Naive thymus-derived CD8-positive, alpha-beta T cell (primary cell): ENCODE measurements around the gene B9D1. TPM values are rescaled to one million over a fixed set of nuclear protein-coding genes. Genes with fewer than 3 reads are reported as not detected.

ENCODE experiments used
- ATAC-seq, 2 donors: fragments of 150-1000 bp; cut with Tn5 transposase in 1 of 2; sonication (Bioruptor Pico), chemical (Tn5 transposase) in 1 of 2; 1 replicate in 1 of 2; 2 replicates in 1 of 2; pipeline ENCODE4 v1.10.0; 2021; ENCODE audit warnings: mild to moderate bottlenecking in 2 of 2, moderate library complexity in 2 of 2
- POLR2A ChIA-PET: fragments of 350-600 bp; sonication (Branson Sonifier 250); formaldehyde crosslinking; loops from one replicate; lab custom pipeline; 2021; ENCODE audit warnings: antibody characterized with exemption; lab: Charles Lee
- DNase-seq, 10 donors: peaks; one replicate each; pipeline versions ENCODE4 v3.0.0 to v3.0.0-alpha.2; 2020 to 2022
- H3K27ac Mint-ChIP-seq, 10 donors: one replicate each; pipeline ENCODE4 v1.8.0; 2020 to 2022; ENCODE audit warnings: mild to moderate bottlenecking in 10 of 10, mixed read lengths in 10 of 10, moderate library complexity in 4 of 10, inconsistent platforms in 1 of 10
- H3K27me3 Mint-ChIP-seq, 5 donors: one replicate each; pipeline ENCODE4 v1.8.0; 2021 to 2022; ENCODE audit warnings: mixed read lengths in 5 of 5
- H3K36me3 Mint-ChIP-seq, 3 donors: one replicate each; pipeline ENCODE4 v1.8.0; 2020 to 2022; ENCODE audit warnings: mixed read lengths in 3 of 3, mild to moderate bottlenecking in 2 of 3, inconsistent platforms in 1 of 3
- H3K4me1 Mint-ChIP-seq, 4 donors: one replicate each; pipeline ENCODE4 v1.8.0; 2021 to 2022; ENCODE audit warnings: mixed read lengths in 4 of 4
- H3K4me3 Mint-ChIP-seq, 10 donors: one replicate each; pipeline ENCODE4 v1.8.0; 2020 to 2022; ENCODE audit warnings: mild to moderate bottlenecking in 10 of 10, mixed read lengths in 10 of 10, moderate library complexity in 6 of 10, inconsistent platforms in 1 of 10
- H3K9me3 Mint-ChIP-seq, 9 donors: one replicate each; pipeline ENCODE4 v1.8.0; 2020 to 2022; ENCODE audit warnings: mixed read lengths in 9 of 9, mild to moderate bottlenecking in 3 of 9, inconsistent platforms in 1 of 9, moderate library complexity in 1 of 9
- polyA plus RNA-seq, 3 donors: library from polyadenylated mRNA; unstranded; fragments of 300-500 nt; fragmentation: Illumina TruSeq; gene quantifications; one replicate each; pipeline ENCODE4 v1.2.3, GENCODE V29; 2021
- total RNA-seq, 8 experiments: library from RNA in 2 of 8; stranded (reverse) in 2 of 8; gene quantifications; one replicate each; pipeline ENCODE4 v1.2.3 and lab custom pipeline; 2021 to 2026

Gene B9D1
- total and polyA plus RNA-seq, 5 experiments from 2014 or later: 0.75 to 3.1 (median 1.8) TPM

GRCh38 chr17:19305761-19306159, 56.8 kb downstream of the B9D1 start:
- H3K4me3 Mint-ChIP-seq: peak overlapping the region in 6 of 10 donors; percentile 19 to 68 (median 60)

GRCh38 chr17:19305256-19305655, 57.3 kb downstream of the B9D1 start:
- POLR2A ChIA-PET: interaction anchor here (0.7 to 1.1 kb wide), 2 partner anchors 11 to 836 kb away, joined by 4 to 6 read pairs; no protein-coding TSS in a partner anchor
- DNase-seq (no peak), ATAC-seq (no peak)
- Mint-ChIP-seq H3K4me1 (peaks cover 19 to 53% (median 25%) of the 10 kb centered on the region in 4 donors), H3K36me3 (no peaks in the 10 kb centered on the region), H3K27ac (peak overlapping the region in 2 of 10 donors; percentile 35 to 41), H3K27me3 (peaks cover 27 to 89% (median 42%) of the 10 kb centered on the region in 5 donors), H3K4me3 (peak overlapping the region in 1 of 10 donors; percentile 24), H3K9me3 (no peaks in the 10 kb centered on the region)

More at GRCh38 chr17:19305761-19306159, 56.8 kb downstream of the B9D1 start:
- POLR2A ChIA-PET: interaction anchor here (1.1 kb wide), 1 partner anchor 11 kb away, joined by 4 read pairs; no protein-coding TSS in a partner anchor
- Mint-ChIP-seq H3K27me3 (peaks cover 27 to 89% (median 43%) of the 10 kb centered on the region in 5 donors), H3K36me3 (no peaks in the 10 kb centered on the region), H3K9me3 (no peaks in the 10 kb centered on the region), H3K4me1 (peaks cover 19 to 53% (median 25%) of the 10 kb centered on the region in 4 donors), H3K27ac (peak overlapping the region in 4 of 10 donors; percentile 43 to 88 (median 72))
- ATAC-seq (no peak), DNase-seq (no peak)

GRCh38 chr17:19304751-19305150, 57.8 kb downstream of the B9D1 start:
- no peak for ATAC-seq
- DNase-seq: no peak
- H3K9me3 Mint-ChIP-seq: no peaks in the 10 kb centered on the region
- H3K36me3 Mint-ChIP-seq: no peaks in the 10 kb centered on the region
- no peak overlapping the region for H3K4me3 Mint-ChIP-seq
- H3K4me1 Mint-ChIP-seq: peaks cover 19 to 53% (median 25%) of the 10 kb centered on the region in 4 donors
- H3K27ac Mint-ChIP-seq: peak overlapping the region in 1 of 10 donors; percentile 35
- peaks cover 26 to 89% (median 39%) of the 10 kb centered on the region in 5 donors for H3K27me3 Mint-ChIP-seq
- POLR2A ChIA-PET: interaction anchor here (0.7 kb wide), 1 partner anchor 836 kb away, joined by 6 read pairs; no protein-coding TSS in a partner anchor

- POLR2A ChIA-PET: no interaction called here
- Mint-ChIP-seq H3K36me3 (no peaks in the 10 kb centered on the region), H3K4me3 (peak overlapping the region in 1 of 10 donors; percentile 9), H3K27ac (no peak overlapping the region), H3K4me1 (peaks cover 19 to 53% (median 25%) of the 10 kb centered on the region in 4 donors), H3K9me3 (no peaks in the 10 kb centered on the region), H3K27me3 (peaks cover 22 to 87% (median 38%) of the 10 kb centered on the region in 5 donors)
- DNase-seq (no peak), ATAC-seq (no peak)
These were observed 58.3 kb downstream of the B9D1 start for GRCh38 chr17:19304209-19304608.

GRCh38 chr17:19303367-19303776, 59.2 kb downstream of the B9D1 start:
- Mint-ChIP-seq H3K36me3 (no peaks in the 10 kb centered on the region), H3K9me3 (no peaks in the 10 kb centered on the region), H3K27ac (no peak overlapping the region), H3K27me3 (peaks cover 21 to 81% (median 37%) of the 10 kb centered on the region in 5 donors), H3K4me1 (peaks cover 19 to 46% (median 25%) of the 10 kb centered on the region in 4 donors), H3K4me3 (no peak overlapping the region)
- DNase-seq (no peak), ATAC-seq (no peak)
- POLR2A ChIA-PET: no interaction called here

- Mint-ChIP-seq H3K4me1 (peaks cover 19 to 43% (median 24%) of the 10 kb centered on the region in 4 donors), H3K9me3 (no peaks in the 10 kb centered on the region), H3K36me3 (no peaks in the 10 kb centered on the region), H3K27ac (peak overlapping the region in 1 of 10 donors; percentile 23), H3K27me3 (peaks cover 19 to 76% (median 34%) of the 10 kb centered on the region in 5 donors), H3K4me3 (no peak overlapping the region)
- DNase-seq (no peak), ATAC-seq (no peak)
- POLR2A ChIA-PET: no interaction called here
These were observed 59.7 kb downstream of the B9D1 start for GRCh38 chr17:19302791-19303331.

- DNase-seq (no peak), ATAC-seq (no peak)
- Mint-ChIP-seq H3K4me3 (no peak overlapping the region), H3K27me3 (peaks cover 16 to 72% (median 30%) of the 10 kb centered on the region in 5 donors), H3K4me1 (peaks cover 17 to 37% (median 19%) of the 10 kb centered on the region in 4 donors), H3K36me3 (no peaks in the 10 kb centered on the region), H3K27ac (peak overlapping the region in 1 of 10 donors; percentile 35), H3K9me3 (no peaks in the 10 kb centered on the region)
- POLR2A ChIA-PET: no interaction called here
These were observed 60.5 kb downstream of the B9D1 start for GRCh38 chr17:19301973-19302372.

GRCh38 chr17:19301274-19301951, 61.1 kb downstream of the B9D1 start:
- POLR2A ChIA-PET: interaction anchor here (0.8 to 1.0 kb wide), 2 partner anchors 16 to 376 kb away, joined by 3 to 4 read pairs; no protein-coding TSS in a partner anchor
- no peak for DNase-seq
- Mint-ChIP-seq H3K36me3 (no peaks in the 10 kb centered on the region), H3K27ac (peak overlapping the region in 1 of 10 donors; percentile 35), H3K27me3 (peaks cover 12 to 70% (median 25%) of the 10 kb centered on the region in 5 donors), H3K9me3 (no peaks in the 10 kb centered on the region), H3K4me1 (peaks cover 12 to 31% (median 13%) of the 10 kb centered on the region in 4 donors), H3K4me3 (no peak overlapping the region)
- ATAC-seq: no peak

GRCh38 chr17:19299866-19300265, 62.7 kb downstream of the B9D1 start:
- Mint-ChIP-seq H3K36me3 (no peaks in the 10 kb centered on the region), H3K4me1 (peaks cover 0 to 16% (median 0%) of the 10 kb centered on the region in 4 donors), H3K27me3 (peaks cover 6 to 64% (median 11%) of the 10 kb centered on the region in 5 donors), H3K27ac (no peak overlapping the region), H3K4me3 (no peak overlapping the region), H3K9me3 (no peaks in the 10 kb centered on the region)
- DNase-seq (no peak), ATAC-seq (no peak)
- POLR2A ChIA-PET: no interaction called here

GRCh38 chr17:19299214-19299747, 63.2 kb downstream of the B9D1 start:
- POLR2A ChIA-PET: no interaction called here
- DNase-seq (no peak), ATAC-seq (no peak)
- Mint-ChIP-seq H3K36me3 (no peaks in the 10 kb centered on the region), H3K4me3 (no peak overlapping the region), H3K4me1 (peaks cover 0 to 15% (median 0%) of the 10 kb centered on the region in 4 donors), H3K27ac (no peak overlapping the region), H3K27me3 (peaks cover 6 to 62% (median 11%) of the 10 kb centered on the region in 5 donors), H3K9me3 (no peaks in the 10 kb centered on the region)

GRCh38 chr17:19298569-19299213, 63.8 kb downstream of the B9D1 start:
- Mint-ChIP-seq H3K27ac (no peak overlapping the region), H3K9me3 (no peaks in the 10 kb centered on the region), H3K4me1 (peaks cover 0 to 11% (median 0%) of the 10 kb centered on the region in 4 donors), H3K27me3 (peaks cover 6 to 56% (median 11%) of the 10 kb centered on the region in 5 donors), H3K36me3 (no peaks in the 10 kb centered on the region), H3K4me3 (no peak overlapping the region)
- POLR2A ChIA-PET: no interaction called here
- DNase-seq (no peak), ATAC-seq (no peak)
